Measurements from ENCODE around the gene ALK.

DNA sequence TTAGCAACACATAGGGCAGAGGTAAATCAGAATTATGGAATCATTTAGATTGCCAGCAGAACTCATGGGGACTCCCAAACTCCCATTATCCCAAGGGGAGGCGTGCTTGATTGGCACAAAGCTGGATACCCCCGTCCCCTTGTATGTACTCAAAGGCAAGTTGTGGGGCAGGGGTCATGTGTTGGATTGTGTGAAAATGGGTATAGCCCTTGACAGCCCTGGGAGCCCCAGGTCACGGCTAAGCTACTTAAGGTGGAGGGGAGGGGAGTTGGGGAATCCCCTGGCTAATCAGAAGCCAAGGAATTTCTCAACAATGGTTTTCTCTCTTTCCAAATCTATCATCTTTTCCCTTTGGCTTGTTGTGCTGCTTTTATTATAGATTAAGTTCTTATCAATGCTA is 773.4 kb downstream of the ALK start:
- TF ChIP-seq, protein P1, sequence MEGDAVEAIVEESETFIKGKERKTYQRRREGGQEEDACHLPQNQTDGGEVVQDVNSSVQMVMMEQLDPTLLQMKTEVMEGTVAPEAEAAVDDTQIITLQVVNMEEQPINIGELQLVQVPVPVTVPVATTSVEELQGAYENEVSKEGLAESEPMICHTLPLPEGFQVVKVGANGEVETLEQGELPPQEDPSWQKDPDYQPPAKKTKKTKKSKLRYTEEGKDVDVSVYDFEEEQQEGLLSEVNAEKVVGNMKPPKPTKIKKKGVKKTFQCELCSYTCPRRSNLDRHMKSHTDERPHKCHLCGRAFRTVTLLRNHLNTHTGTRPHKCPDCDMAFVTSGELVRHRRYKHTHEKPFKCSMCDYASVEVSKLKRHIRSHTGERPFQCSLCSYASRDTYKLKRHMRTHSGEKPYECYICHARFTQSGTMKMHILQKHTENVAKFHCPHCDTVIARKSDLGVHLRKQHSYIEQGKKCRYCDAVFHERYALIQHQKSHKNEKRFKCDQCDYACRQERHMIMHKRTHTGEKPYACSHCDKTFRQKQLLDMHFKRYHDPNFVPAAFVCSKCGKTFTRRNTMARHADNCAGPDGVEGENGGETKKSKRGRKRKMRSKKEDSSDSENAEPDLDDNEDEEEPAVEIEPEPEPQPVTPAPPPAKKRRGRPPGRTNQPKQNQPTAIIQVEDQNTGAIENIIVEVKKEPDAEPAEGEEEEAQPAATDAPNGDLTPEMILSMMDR (IDR thresholded peaks at IDR 0.05; ENCODE audit: low read depth, low read length): no peak
- TF ChIP-seq EZH2phosphoT487 (IDR thresholded peaks at IDR 0.05; ENCODE audit: low read depth): no peak
